GM12878 (cell line): ENCODE measurements around the gene SIM2. TPM values are rescaled to one million over a fixed set of nuclear protein-coding genes. Genes with fewer than 3 reads are reported as not detected.

Experiments
- ATAC-seq: fragments of 200-7000 bp; cut with Tn5 transposase; 3 replicates; pipeline ENCODE4 v1.9.1; 2020; ENCODE audit warnings: mild to moderate bottlenecking, moderate library complexity
- BruUV-seq: library from RNA; stranded (reverse); fragments of 400-500 nt; replicated peaks from 2 replicates; lab custom pipeline; 2021; lab: Mats Ljungman, UMichigan
- CTCF ChIA-PET: fragments of 300-600 bp; sonication (Branson Sonifier 250); formaldehyde crosslinking; extraction: SDS; loops from one replicate; lab custom pipeline; 2021; ENCODE audit warnings: inconsistent platforms; lab: Yijun Ruan, JAX
- POLR2A ChIA-PET: fragments of 350-600 bp; formaldehyde crosslinking; extraction: SDS; loops from one replicate; lab custom pipeline; 2021; ENCODE audit warnings: inconsistent platforms; lab: Charles Lee
- RAD21 ChIA-PET: fragments of 300-600 bp; sonication (Branson Sonifier 250); formaldehyde crosslinking; loops from one replicate; lab custom pipeline; 2023; ENCODE audit warnings: antibody characterized with exemption; ENCODE audit not compliant: unreplicated experiment; lab: Charles Lee
- SMC1A ChIA-PET: fragments of 300-600 bp; sonication (Branson Sonifier 250); formaldehyde crosslinking; loops from one replicate; lab custom pipeline; 2023; ENCODE audit not compliant: unreplicated experiment, uncharacterized antibody; lab: Charles Lee
- DNase-seq: peaks from one replicate; pipeline ENCODE4 v3.0.0-alpha.2; 2011; ENCODE audit warnings: low read depth, low spot score
- FAIRE-seq: peaks from 3 replicates; lab custom pipeline; 2011; peaks lifted over from hg19 to GRCh38; lab: Jason Lieb, UNC
- H2AFZ ChIP-seq: 2 replicates; pipeline ENCODE4 v1.6.0; 2011; ENCODE audit warnings: low read depth, low read length, control low read depth; ENCODE audit not compliant: control insufficient read depth
- H3K27ac ChIP-seq: 2 replicates; pipeline ENCODE4 v1.5.1; 2011; ENCODE audit warnings: control low read depth; ENCODE audit not compliant: control insufficient read depth, insufficient read depth
- H3K27me3 ChIP-seq, 2 experiments: replicated peaks in 1 of 2; 2 replicates each; pipeline versions ENCODE4 v1.6.0 to v1.6.1; 2011; ENCODE audit warnings: low read length in 1 of 2; ENCODE audit not compliant: control insufficient read depth in 2 of 2, insufficient read depth in 2 of 2
- H3K36me3 ChIP-seq, 2 experiments: 2 replicates each; pipeline ENCODE4 v1.5.1; 2011; ENCODE audit warnings: low read length in 1 of 2; ENCODE audit not compliant: control insufficient read depth in 2 of 2, insufficient read depth in 2 of 2
- H3K4me1 ChIP-seq: 2 replicates; pipeline ENCODE4 v1.6.1; 2011; ENCODE audit warnings: mild to moderate bottlenecking, low read length, moderate library complexity, mixed read lengths; ENCODE audit not compliant: control insufficient read depth, insufficient read depth
- H3K4me2 ChIP-seq: 2 replicates; pipeline ENCODE4 v1.6.0; 2011; ENCODE audit warnings: control low read depth; ENCODE audit not compliant: control insufficient read depth, insufficient read depth
- H3K4me3 ChIP-seq: fragments of 200-600 bp; sonication (generic); 2 replicates; pipeline ENCODE4 v1.5.1; 2016
- H3K79me2 ChIP-seq: 2 replicates; pipeline ENCODE4 v1.6.0; 2011; ENCODE audit warnings: low read length; ENCODE audit not compliant: control insufficient read depth, insufficient read depth
- H3K9ac ChIP-seq: 2 replicates; pipeline ENCODE4 v1.8.0; 2011; ENCODE audit warnings: low read length, control low read depth, mixed read lengths; ENCODE audit not compliant: control insufficient read depth, insufficient read depth
- H3K9me3 ChIP-seq: replicated peaks from 3 replicates; pipeline ENCODE4 v1.5.1; 2011; ENCODE audit warnings: mild to moderate bottlenecking, low read length; ENCODE audit not compliant: control insufficient read depth, insufficient read depth
- H4K20me1 ChIP-seq: 2 replicates; pipeline ENCODE4 v1.6.0; 2011; ENCODE audit not compliant: control insufficient read depth, insufficient read depth
- E4F1 ChIP-seq: fragments of 450-650 bp; IDR thresholded peaks from 2 replicates; pipeline ENCODE4 v1.6.1; 2018; ENCODE audit warnings: borderline replicate concordance, mild to moderate bottlenecking; ENCODE audit not compliant: partially characterized antibody
- ESRRA ChIP-seq: IDR thresholded peaks from 2 replicates; pipeline ENCODE4 v1.6.1; 2012; ENCODE audit warnings: mild to moderate bottlenecking, low read length, improper control_type of control experiment
- KLF5 ChIP-seq: fragments of 450-650 bp; IDR thresholded peaks from 2 replicates; pipeline ENCODE4 v1.6.1; 2014; ENCODE audit warnings: mild to moderate bottlenecking; ENCODE audit not compliant: partially characterized antibody
- NR2C2 ChIP-seq: IDR thresholded peaks from 2 replicates; pipeline ENCODE4 v1.6.1; 2011; ENCODE audit warnings: borderline replicate concordance, low read depth; ENCODE audit not compliant: control insufficient read depth, insufficient read length
- RAD21 ChIP-seq: IDR thresholded peaks from 2 replicates; pipeline ENCODE4 v1.6.1; 2011; ENCODE audit warnings: mild to moderate bottlenecking, low read depth, low read length, moderate library complexity; ENCODE audit not compliant: insufficient read depth
- RUNX3 ChIP-seq: IDR thresholded peaks from 2 replicates; pipeline ENCODE4 v1.6.1; 2012; ENCODE audit warnings: low read length, inconsistent platforms
- SIX5 ChIP-seq: IDR thresholded peaks from 2 replicates; pipeline ENCODE4 v1.6.1; 2011; ENCODE audit warnings: mild to moderate bottlenecking, low read depth, low read length, moderate library complexity; ENCODE audit not compliant: severe bottlenecking
- SMARCA5 ChIP-seq: fragments of 450-650 bp; IDR thresholded peaks from 2 replicates; pipeline ENCODE4 v1.6.1; 2017; ENCODE audit warnings: mild to moderate bottlenecking
- SMC3 ChIP-seq: IDR thresholded peaks from 2 replicates; pipeline ENCODE4 v1.6.1; 2011; ENCODE audit warnings: low read length, improper control_type of control experiment, borderline replicate concordance
- STAT3 ChIP-seq: IDR thresholded peaks from 2 replicates; pipeline ENCODE4 v1.6.1; 2011; ENCODE audit warnings: low read depth, low read length, improper control_type of control experiment
- TCF12 ChIP-seq: IDR thresholded peaks from 2 replicates; pipeline ENCODE4 v1.6.1; 2011; ENCODE audit warnings: low read depth, mild to moderate bottlenecking, low read length
- TCF3 ChIP-seq: IDR thresholded peaks from 2 replicates; pipeline ENCODE4 v1.6.1; 2012; ENCODE audit warnings: low read depth, mild to moderate bottlenecking, low read length, borderline replicate concordance; ENCODE audit not compliant: insufficient read depth
- YY1 ChIP-seq: IDR thresholded peaks from 2 replicates; pipeline ENCODE4 v1.6.1; 2011; ENCODE audit warnings: low read depth, mild to moderate bottlenecking, low read length
- ZZZ3 ChIP-seq: IDR thresholded peaks from 2 replicates; pipeline ENCODE4 v1.6.1; 2011; ENCODE audit warnings: low read depth; ENCODE audit not compliant: control insufficient read depth, insufficient read length
- WGBS: methylation state at CpG from one replicate; pipeline ENCODE4 v1.1.6; 2016; ENCODE audit warnings: low lambda C conversion rate; ENCODE audit not compliant: insufficient replicate concordance, insufficient coverage; ENCODE audit errors: missing lambda C conversion rate; 5-methylcytosine and 5-hydroxymethylcytosine counted together
- in situ Hi-C: fragments of 300-500 bp; cut with MboI; formaldehyde crosslinking; loops from 9 replicates; pipeline ENCODE4 v1.14.3; 2018; ENCODE audit warnings: mixed read lengths
- intact Hi-C: fragments of 100-400 bp; cut with micrococcal nuclease; formaldehyde crosslinking; loops from one replicate; pipeline ENCODE4 v1.14.2; 2022; ENCODE audit not compliant: unreplicated experiment
- polyA plus RNA-seq, 11 experiments: library from polyadenylated mRNA; depleted of rRNA in 4 of 11; unstranded in 6 of 11; stranded (reverse) in 5 of 11; fragments of >200 nt; fragmentation: Nextera tagmentation in 4 of 11; fragmentation: Illumina TruSeq in 1 of 11; extraction: Ambion mirVana in 4 of 11; extraction: Trizol in 1 of 11; gene quantifications; 1 replicate in 1 of 11; 2 replicates in 10 of 11; pipeline versions ENCODE4 v1.2.1 to v1.2.3, GENCODE V29; 2011 to 2016; ENCODE audit warnings: inconsistent platforms in 2 of 11, missing spikeins in 2 of 11, low read depth in 1 of 11
- total RNA-seq, 4 experiments: library from RNA; depleted of rRNA in 3 of 4; stranded (reverse); fragments of >200 nt in 3 of 4; fragmentation: Illumina TruSeq in 1 of 4; extraction: Trizol in 1 of 4; gene quantifications; 2 replicates each; pipeline versions ENCODE4 v1.2.1 to v1.2.3, GENCODE V29; 2013 to 2021
- TF ChIP-seq, protein P1 (sequence below): fragments of 450-650 bp; IDR thresholded peaks from 2 replicates; pipeline ENCODE4 v1.6.1; 2016; ENCODE audit warnings: mild to moderate bottlenecking
- TF ChIP-seq, protein P2 (sequence below): IDR thresholded peaks from 2 replicates; pipeline ENCODE4 v1.6.1; 2012; ENCODE audit warnings: low read length, inconsistent platforms
- TF ChIP-seq, protein P3 (sequence below): IDR thresholded peaks from 2 replicates; pipeline ENCODE4 v1.6.1; 2012; ENCODE audit warnings: low read depth, low read length, improper control_type of control experiment

Gene SIM2
- total and polyA plus RNA-seq, 10 of the 15 experiments (the other 5 are each of a cell fraction or from before 2014, with no cell fraction given): 0.02 to 0.15 (median 0.05) TPM; not detected in 7

- BruUV-seq: no TSS peak
- H3K79me2 ChIP-seq: no peaks in the 10 kb centered on the region
- H3K36me3 ChIP-seq: no peaks in the 10 kb centered on the region
- no peaks in the 10 kb centered on the region; a peak in 1 of 4 replicates for H3K27me3 ChIP-seq
- H3K9ac ChIP-seq: no peak overlapping the region
- intact Hi-C loops (no loop called here), in situ Hi-C loops (no loop called here)
- WGBS: 70% methylated on average over 17 of the region's 17 CpGs
- RAD21 ChIA-PET: no interaction called here
- SMC1A ChIA-PET: no interaction called here
- ATAC-seq: no peak
- CTCF ChIA-PET: no interaction called here
- H4K20me1 ChIP-seq: no peaks in the 10 kb centered on the region
- H3K9me3 ChIP-seq: no peaks in the 10 kb centered on the region
- no peak for FAIRE-seq
- DNase-seq: no peak
- H3K4me1 ChIP-seq: no peaks in the 10 kb centered on the region
- no peak for TF ChIP-seq YY1
- TF ChIP-seq RUNX3: no peak
- TF ChIP-seq NR2C2: no peak
- no peak for TF ChIP-seq RAD21
- TF ChIP-seq KLF5: no peak
- TF ChIP-seq E4F1: no peak
- no peak for TF ChIP-seq TCF12
- TF ChIP-seq, protein P1, sequence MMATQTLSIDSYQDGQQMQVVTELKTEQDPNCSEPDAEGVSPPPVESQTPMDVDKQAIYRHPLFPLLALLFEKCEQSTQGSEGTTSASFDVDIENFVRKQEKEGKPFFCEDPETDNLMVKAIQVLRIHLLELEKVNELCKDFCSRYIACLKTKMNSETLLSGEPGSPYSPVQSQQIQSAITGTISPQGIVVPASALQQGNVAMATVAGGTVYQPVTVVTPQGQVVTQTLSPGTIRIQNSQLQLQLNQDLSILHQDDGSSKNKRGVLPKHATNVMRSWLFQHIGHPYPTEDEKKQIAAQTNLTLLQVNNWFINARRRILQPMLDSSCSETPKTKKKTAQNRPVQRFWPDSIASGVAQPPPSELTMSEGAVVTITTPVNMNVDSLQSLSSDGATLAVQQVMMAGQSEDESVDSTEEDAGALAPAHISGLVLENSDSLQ: no peak
- no peak for TF ChIP-seq SMARCA5
- TF ChIP-seq ESRRA: no peak
- TF ChIP-seq, protein P2, sequence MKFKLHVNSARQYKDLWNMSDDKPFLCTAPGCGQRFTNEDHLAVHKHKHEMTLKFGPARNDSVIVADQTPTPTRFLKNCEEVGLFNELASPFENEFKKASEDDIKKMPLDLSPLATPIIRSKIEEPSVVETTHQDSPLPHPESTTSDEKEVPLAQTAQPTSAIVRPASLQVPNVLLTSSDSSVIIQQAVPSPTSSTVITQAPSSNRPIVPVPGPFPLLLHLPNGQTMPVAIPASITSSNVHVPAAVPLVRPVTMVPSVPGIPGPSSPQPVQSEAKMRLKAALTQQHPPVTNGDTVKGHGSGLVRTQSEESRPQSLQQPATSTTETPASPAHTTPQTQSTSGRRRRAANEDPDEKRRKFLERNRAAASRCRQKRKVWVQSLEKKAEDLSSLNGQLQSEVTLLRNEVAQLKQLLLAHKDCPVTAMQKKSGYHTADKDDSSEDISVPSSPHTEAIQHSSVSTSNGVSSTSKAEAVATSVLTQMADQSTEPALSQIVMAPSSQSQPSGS: no peak
- TF ChIP-seq SMC3: no peak
- TF ChIP-seq SIX5: no peak
- TF ChIP-seq, protein P3, sequence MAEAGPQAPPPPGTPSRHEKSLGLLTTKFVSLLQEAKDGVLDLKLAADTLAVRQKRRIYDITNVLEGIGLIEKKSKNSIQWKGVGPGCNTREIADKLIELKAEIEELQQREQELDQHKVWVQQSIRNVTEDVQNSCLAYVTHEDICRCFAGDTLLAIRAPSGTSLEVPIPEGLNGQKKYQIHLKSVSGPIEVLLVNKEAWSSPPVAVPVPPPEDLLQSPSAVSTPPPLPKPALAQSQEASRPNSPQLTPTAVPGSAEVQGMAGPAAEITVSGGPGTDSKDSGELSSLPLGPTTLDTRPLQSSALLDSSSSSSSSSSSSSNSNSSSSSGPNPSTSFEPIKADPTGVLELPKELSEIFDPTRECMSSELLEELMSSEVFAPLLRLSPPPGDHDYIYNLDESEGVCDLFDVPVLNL: no peak
- no peak for TF ChIP-seq ZZZ3
- no peak for TF ChIP-seq TCF3
- TF ChIP-seq STAT3: no peak
- POLR2A ChIA-PET: no interaction called here
- H3K4me3 ChIP-seq: no peak overlapping the region
- H3K4me2 ChIP-seq: no peak overlapping the region
- H2AFZ ChIP-seq: no peak overlapping the region
- H3K27ac ChIP-seq: no peak overlapping the region
These were observed 44.6 kb upstream of the SIM2 start for GRCh38 chr21:36654324-36654723.
